Left forelimb (tissue), 1 donor: ENCODE data around the gene MTHFD2L.
"Not testable (repeated sequence)": the region's sequence is repeated elsewhere in the genome, so short reads cannot be mapped to it uniquely, and the experiment has no call there.

Source experiments
- DNase-seq: peaks from one replicate; pipeline ENCODE4 v3.0.0-alpha.2; 2018; ENCODE audit warnings: low spot score

The MTHFD2L gene

GRCh38 chr4:74157561-74158465 is at the start of gene MTHFD2L:
TSS of gene MTHFD2L (plus strand) at chr4:74158118. CDS start at chr4:74158139, 21 bp downstream.
- DNase-seq, result peak; percentile 97

- DNase-seq, result no peak
These were observed 49.3 kb upstream of the MTHFD2L start for GRCh38 chr4:74108457-74109115.

- no peak for DNase-seq
These were observed 48.6 kb upstream of the MTHFD2L start for GRCh38 chr4:74109116-74109869.

- DNase-seq, result no peak
These were observed 47.9 kb upstream of the MTHFD2L start for GRCh38 chr4:74109870-74110605.

GRCh38 chr4:74110670-74111069 is 47.2 kb upstream of the MTHFD2L start:
- DNase-seq, result no peak

GRCh38 chr4:74111306-74111975 is 46.5 kb upstream of the MTHFD2L start:
- DNase-seq, result no peak

GRCh38 chr4:74111990-74112389 is 45.9 kb upstream of the MTHFD2L start:
- DNase-seq, result no peak

- DNase-seq, result no peak
These were observed 45.4 kb upstream of the MTHFD2L start for GRCh38 chr4:74112399-74113105.

GRCh38 chr4:74114234-74114633 is 43.7 kb upstream of the MTHFD2L start:
- DNase-seq, result no peak

GRCh38 chr4:74117024-74117534 is 40.8 kb upstream of the MTHFD2L start:
- DNase-seq, result no peak

GRCh38 chr4:74118600-74119338 is 39.1 kb upstream of the MTHFD2L start:
- no peak for DNase-seq

- no peak for DNase-seq
These were observed 37.8 kb upstream of the MTHFD2L start for GRCh38 chr4:74120086-74120485.

- DNase-seq, result no peak
These were observed 36.0 kb upstream of the MTHFD2L start for GRCh38 chr4:74121643-74122579.

- no peak for DNase-seq
These were observed 34.7 kb upstream of the MTHFD2L start for GRCh38 chr4:74123065-74123728.

- DNase-seq, result no peak
These were observed 32.9 kb upstream of the MTHFD2L start for GRCh38 chr4:74125029-74125428.

- DNase-seq, result no peak
These were observed 30.2 kb upstream of the MTHFD2L start for GRCh38 chr4:74127745-74128144.

GRCh38 chr4:74130843-74131242 is 27.1 kb upstream of the MTHFD2L start:
- DNase-seq, result not testable (repeated sequence)

- not testable (repeated sequence) for DNase-seq
These were observed 25.7 kb upstream of the MTHFD2L start for GRCh38 chr4:74132188-74132587.
